Osteocyte (in vitro differentiated cells): Measurements from ENCODE around the gene PIAS2. TPM values are rescaled to one million over a fixed set of nuclear protein-coding genes. Genes with fewer than 3 reads are reported as not detected.

Source experiments
- DNase-seq: peaks from one replicate; pipeline ENCODE4 v3.0.0; 2021; ENCODE audit warnings: mixed read lengths; ENCODE audit not compliant: unreplicated experiment; ENCODE audit errors: extremely low spot score
- H3K27ac Mint-ChIP-seq: one replicate; pipeline ENCODE4 v1.8.0; 2021; ENCODE audit warnings: mild to moderate bottlenecking, mixed read lengths; ENCODE audit not compliant: unreplicated experiment
- H3K27me3 Mint-ChIP-seq: one replicate; pipeline ENCODE4 v1.8.0; 2021; ENCODE audit warnings: mixed read lengths; ENCODE audit not compliant: unreplicated experiment
- H3K36me3 Mint-ChIP-seq: one replicate; pipeline ENCODE4 v1.8.0; 2021; ENCODE audit warnings: mixed read lengths; ENCODE audit not compliant: unreplicated experiment
- H3K4me1 Mint-ChIP-seq: one replicate; pipeline ENCODE4 v1.8.0; 2021; ENCODE audit warnings: mixed read lengths; ENCODE audit not compliant: unreplicated experiment
- H3K4me3 Mint-ChIP-seq: one replicate; pipeline ENCODE4 v1.8.0; 2021; ENCODE audit warnings: mild to moderate bottlenecking, moderate library complexity, mixed read lengths; ENCODE audit not compliant: unreplicated experiment
- H3K9me3 Mint-ChIP-seq: one replicate; pipeline ENCODE4 v1.8.0; 2021; ENCODE audit warnings: mixed read lengths; ENCODE audit not compliant: unreplicated experiment
- total RNA-seq: library from RNA; stranded (reverse); gene quantifications from 2 replicates; pipeline ENCODE4 v1.2.1, GENCODE V29; 2021
- TF ChIP-seq, protein P1 (sequence below): fragments of 200-600 bp; sonication (generic); IDR thresholded peaks from 2 replicates; pipeline ENCODE4 v1.5.0; 2021; ENCODE audit warnings: antibody characterized with exemption, mild to moderate bottlenecking, moderate library complexity

PIAS2 gene
- total RNA-seq, 1 donor from 2014 or later = 50.6 TPM

DNA sequence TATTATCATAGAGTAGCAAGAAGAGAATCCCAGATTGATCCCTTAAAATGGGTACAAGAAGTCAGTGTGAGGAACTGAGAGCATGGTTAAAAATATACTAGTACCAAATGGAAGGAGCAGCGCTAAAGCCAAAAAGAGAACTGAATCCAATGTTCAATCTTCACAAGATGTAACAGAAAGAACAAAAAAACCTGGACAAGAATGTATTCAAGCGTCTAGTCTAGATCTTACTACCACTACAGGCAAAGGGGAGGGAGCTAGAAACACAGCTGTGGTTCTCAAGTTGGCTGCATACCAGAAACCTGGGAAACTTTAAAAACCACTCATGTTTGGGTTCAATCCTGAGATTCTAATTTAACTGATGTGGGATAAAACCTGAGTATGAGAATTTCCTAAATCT lies 57.5 kb downstream of the PIAS2 start:
- TF ChIP-seq, protein P1, sequence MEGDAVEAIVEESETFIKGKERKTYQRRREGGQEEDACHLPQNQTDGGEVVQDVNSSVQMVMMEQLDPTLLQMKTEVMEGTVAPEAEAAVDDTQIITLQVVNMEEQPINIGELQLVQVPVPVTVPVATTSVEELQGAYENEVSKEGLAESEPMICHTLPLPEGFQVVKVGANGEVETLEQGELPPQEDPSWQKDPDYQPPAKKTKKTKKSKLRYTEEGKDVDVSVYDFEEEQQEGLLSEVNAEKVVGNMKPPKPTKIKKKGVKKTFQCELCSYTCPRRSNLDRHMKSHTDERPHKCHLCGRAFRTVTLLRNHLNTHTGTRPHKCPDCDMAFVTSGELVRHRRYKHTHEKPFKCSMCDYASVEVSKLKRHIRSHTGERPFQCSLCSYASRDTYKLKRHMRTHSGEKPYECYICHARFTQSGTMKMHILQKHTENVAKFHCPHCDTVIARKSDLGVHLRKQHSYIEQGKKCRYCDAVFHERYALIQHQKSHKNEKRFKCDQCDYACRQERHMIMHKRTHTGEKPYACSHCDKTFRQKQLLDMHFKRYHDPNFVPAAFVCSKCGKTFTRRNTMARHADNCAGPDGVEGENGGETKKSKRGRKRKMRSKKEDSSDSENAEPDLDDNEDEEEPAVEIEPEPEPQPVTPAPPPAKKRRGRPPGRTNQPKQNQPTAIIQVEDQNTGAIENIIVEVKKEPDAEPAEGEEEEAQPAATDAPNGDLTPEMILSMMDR = no peak
- Mint-ChIP-seq H3K36me3 (peaks cover 20% of the 10 kb centered on the region), H3K9me3 (no peaks in the 10 kb centered on the region), H3K4me1 (peaks cover 12% of the 10 kb centered on the region), H3K27ac (no peak overlapping the region), H3K4me3 (no peak overlapping the region), H3K27me3 (no peaks in the 10 kb centered on the region)
- no peak for DNase-seq

GRCh38 chr18:46858290-46858689 lies 59.0 kb downstream of the PIAS2 start:
- Mint-ChIP-seq H3K27me3 (no peaks in the 10 kb centered on the region), H3K9me3 (no peaks in the 10 kb centered on the region), H3K36me3 (peaks cover 28% of the 10 kb centered on the region), H3K4me3 (no peak overlapping the region), H3K4me1 (peaks cover 12% of the 10 kb centered on the region), H3K27ac (no peak overlapping the region)
- TF ChIP-seq, protein P1 = no peak
- DNase-seq = no peak

DNA sequence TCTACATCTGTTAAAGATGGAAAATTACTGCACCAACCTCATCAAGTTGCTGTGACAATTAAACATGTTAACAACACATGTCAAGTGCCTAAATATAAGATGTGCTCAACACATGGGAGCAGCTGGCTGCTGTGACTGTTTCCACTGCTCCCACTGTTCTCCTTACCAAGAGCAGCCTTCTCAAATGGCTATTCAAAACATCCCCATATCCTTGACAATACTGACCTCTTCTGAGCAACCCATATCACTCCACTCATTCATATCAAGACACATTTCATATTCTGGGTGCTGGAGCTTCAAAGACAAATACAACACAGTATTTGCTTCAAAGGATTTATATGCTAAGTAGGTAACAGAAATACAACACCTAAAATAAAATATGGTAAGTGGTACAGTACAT lies 60.3 kb downstream of the PIAS2 start:
- Mint-ChIP-seq H3K9me3 (no peaks in the 10 kb centered on the region), H3K27me3 (no peaks in the 10 kb centered on the region), H3K4me1 (peaks cover 12% of the 10 kb centered on the region), H3K36me3 (peaks cover 34% of the 10 kb centered on the region), H3K27ac (no peak overlapping the region), H3K4me3 (no peak overlapping the region)
- TF ChIP-seq, protein P1 = no peak
- DNase-seq = no peak

DNA sequence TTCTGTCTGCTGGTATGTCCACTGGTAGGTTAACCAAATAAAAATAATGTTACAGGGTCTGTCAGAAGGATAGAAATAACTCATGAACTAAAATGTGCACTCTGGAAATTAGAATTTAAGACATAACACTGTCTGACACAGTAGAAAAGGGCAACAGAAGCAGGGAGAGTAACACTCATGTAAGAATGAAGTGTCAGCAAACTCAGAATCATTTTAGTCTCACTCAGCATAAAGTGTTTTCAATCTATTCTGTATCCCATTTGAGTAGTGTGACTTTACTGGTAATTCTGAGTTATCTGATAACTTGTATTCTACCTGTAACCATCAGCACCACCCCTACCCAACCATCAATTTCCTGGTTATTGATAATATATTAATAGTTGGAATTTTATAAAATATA lies 68.3 kb downstream of the PIAS2 start:
- no peaks in the 10 kb centered on the region for H3K9me3 Mint-ChIP-seq
- peaks cover 19% of the 10 kb centered on the region for H3K36me3 Mint-ChIP-seq

GRCh38 chr18:46843372-46843771 lies 73.9 kb downstream of the PIAS2 start:
- no peaks in the 10 kb centered on the region for H3K9me3 Mint-ChIP-seq
- TF ChIP-seq, protein P1 = no peak
- H3K36me3 Mint-ChIP-seq = peaks cover 13% of the 10 kb centered on the region
- no peaks in the 10 kb centered on the region for H3K27me3 Mint-ChIP-seq
- no peak overlapping the region for H3K4me3 Mint-ChIP-seq
- H3K4me1 Mint-ChIP-seq = no peaks in the 10 kb centered on the region
- DNase-seq = no peak
- H3K27ac Mint-ChIP-seq = no peak overlapping the region

More for the DNA sequence above, 68.3 kb downstream of the PIAS2 start:
- H3K27me3 Mint-ChIP-seq = no peaks in the 10 kb centered on the region
- H3K27ac Mint-ChIP-seq = no peak overlapping the region
- TF ChIP-seq, protein P1 = no peak
- H3K4me1 Mint-ChIP-seq = no peaks in the 10 kb centered on the region
- no peak for DNase-seq
- no peak overlapping the region for H3K4me3 Mint-ChIP-seq
